ENCODE measurements around the gene SLC38A5. TPM values are rescaled to one million over a fixed set of nuclear protein-coding genes. Genes with fewer than 3 reads are reported as not detected.

Gene SLC38A5
- total RNA-seq, 4 donors from 2014 or later, result 0.46 to 0.69 TPM; not detected in 2

Other genes starting within 250 kb of the SLC38A5 start
- gene SSX1, start 214.9 kb downstream of the SLC38A5 start, total RNA-seq, result not detected
- gene SSX3, start 113.6 kb downstream of the SLC38A5 start, total RNA-seq, result not detected
- not detected for gene SSX4, start 86.7 kb downstream of the SLC38A5 start, total RNA-seq
- gene SSX4B, start 58.3 kb downstream of the SLC38A5 start, total RNA-seq, result not detected
- 10 to 100 TPM; 31.4 to 47.7 (median 38.2) TPM for gene FTSJ1, start 5.9 kb upstream of the SLC38A5 start, total RNA-seq
- 10 to 100 TPM; 11.4 to 18.7 (median 12.3) TPM for gene PORCN, start 38.7 kb upstream of the SLC38A5 start, total RNA-seq
- gene EBP, start 51.5 kb upstream of the SLC38A5 start, total RNA-seq, result 1 to 10 TPM; 2.7 to 5.3 (median 4.3) TPM
- 10 to 100 TPM; 10.3 to 14.8 (median 11.9) TPM for gene TBC1D25, start 69.5 kb upstream of the SLC38A5 start, total RNA-seq
- 10 to 100 TPM; 49.2 to 92.1 (median 59.9) TPM for gene RBM3, start 104.2 kb upstream of the SLC38A5 start, total RNA-seq
- gene WDR13, start 127.2 kb upstream of the SLC38A5 start, total RNA-seq, result 100 to 1,000 TPM in 3 of 4 donors, 10 to 100 TPM in 1; 82.7 to 143 (median 133) TPM
- gene WAS, start 213.5 kb upstream of the SLC38A5 start, total RNA-seq, result 1 to 10 TPM; 1.8 to 2.7 (median 2.5) TPM
- gene SUV39H1, start 226.5 kb upstream of the SLC38A5 start, total RNA-seq, result 1 to 10 TPM; 1.7 to 6.1 (median 3.3) TPM

Data from gastrocnemius medialis (tissue), 4 donors.